Stimulated activated CD4-positive, alpha-beta T cell treated with anti-CD3 and anti-CD28 coated beads, Interleukin-15, amount 100 ng/mL, for 1 hour (primary cell): ENCODE data around the gene ITPR2.
"Not testable (repeated sequence)": the region's sequence is repeated elsewhere in the genome, so short reads cannot be mapped to it uniquely, and the experiment has no call there.

ENCODE experiments used
- DNase-seq, 2 donors: peaks; one replicate each; pipeline ENCODE4 v3.0.0-alpha.2; 2020; ENCODE audit warnings: low read depth in 1 of 2, low spot score in 1 of 2

The ITPR2 gene

GRCh38 chr12:26636710-26637328, 196.2 kb downstream of the ITPR2 start:
- no peak for DNase-seq

- no peak for DNase-seq
Observed at GRCh38 chr12:26633591-26634210, 199.3 kb downstream of the ITPR2 start.

- DNase-seq, result no peak
Observed at GRCh38 chr12:26632756-26633155, 200.2 kb downstream of the ITPR2 start.

- no peak for DNase-seq
Observed at GRCh38 chr12:26631846-26632245, 201.1 kb downstream of the ITPR2 start.

GRCh38 chr12:26630546-26631027, 202.4 kb downstream of the ITPR2 start:
- DNase-seq, result no peak

GRCh38 chr12:26629864-26630263, 203.1 kb downstream of the ITPR2 start:
- no peak for DNase-seq

GRCh38 chr12:26628234-26628633, 204.8 kb downstream of the ITPR2 start:
- no peak for DNase-seq

GRCh38 chr12:26627335-26627734, 205.7 kb downstream of the ITPR2 start:
- no peak for DNase-seq

GRCh38 chr12:26623136-26623535, 209.9 kb downstream of the ITPR2 start:
- DNase-seq, result no peak

- DNase-seq, result no peak
Observed at GRCh38 chr12:26622601-26623000, 210.4 kb downstream of the ITPR2 start.

GRCh38 chr12:26621932-26622331, 211.1 kb downstream of the ITPR2 start:
- no peak for DNase-seq

GRCh38 chr12:26620907-26621306, 212.1 kb downstream of the ITPR2 start:
- DNase-seq, result no peak

GRCh38 chr12:26617513-26617912, 215.5 kb downstream of the ITPR2 start:
- no peak for DNase-seq

- no peak for DNase-seq
Observed at GRCh38 chr12:26614011-26614616, 218.9 kb downstream of the ITPR2 start.

- DNase-seq, result no peak
Observed at GRCh38 chr12:26612203-26612602, 220.8 kb downstream of the ITPR2 start.

GRCh38 chr12:26611598-26611997, 221.4 kb downstream of the ITPR2 start:
- no peak for DNase-seq

GRCh38 chr12:26610774-26611173, 222.2 kb downstream of the ITPR2 start:
- no peak for DNase-seq

GRCh38 chr12:26609986-26610385, 223.0 kb downstream of the ITPR2 start:
- no peak for DNase-seq

- DNase-seq, result no peak
Observed at GRCh38 chr12:26608706-26609105, 224.3 kb downstream of the ITPR2 start.

- DNase-seq, result no peak
Observed at GRCh38 chr12:26608273-26608672, 224.7 kb downstream of the ITPR2 start.

GRCh38 chr12:26606911-26607310, 226.1 kb downstream of the ITPR2 start:
- DNase-seq, result no peak

GRCh38 chr12:26604813-26605212, 228.2 kb downstream of the ITPR2 start:
- not testable (repeated sequence) for DNase-seq
